ENCODE measurements around the gene NIPAL1.
A peak's percentile ranks its signal among the peaks of the same experiment; 100 is the strongest.

The NIPAL1 gene

GRCh38 chr4:48033825-48034413 lies 17.3 kb downstream of the NIPAL1 start:
- CTCF ChIA-PET: interaction anchor here (0.7 to 5.7 kb wide), 20 partner anchors 11 to 517 kb away, joined by 3 to 54 read pairs (median 4); partner anchors contain the start of gene CNGA1
- no peaks in the 10 kb centered on the region for H3K36me3 Mint-ChIP-seq
- H3K27me3 Mint-ChIP-seq: no peaks in the 10 kb centered on the region
- H3K4me1 Mint-ChIP-seq: peaks cover 13% of the 10 kb centered on the region
- H3K9me3 Mint-ChIP-seq: no peaks in the 10 kb centered on the region
- no peak overlapping the region for H3K27ac Mint-ChIP-seq
- no peak overlapping the region for H3K4me3 Mint-ChIP-seq
- peak; percentile 75 for DNase-seq

- DNase-seq: no peak
- no peak overlapping the region for H3K27ac Mint-ChIP-seq
- H3K27me3 Mint-ChIP-seq: no peaks in the 10 kb centered on the region
- CTCF ChIA-PET: interaction anchor here (1.5 to 5.7 kb wide), 5 partner anchors 9 to 73 kb away, joined by 4 to 54 read pairs (median 5); no protein-coding TSS in a partner anchor
- no peaks in the 10 kb centered on the region for H3K36me3 Mint-ChIP-seq
- no peaks in the 10 kb centered on the region for H3K9me3 Mint-ChIP-seq
- peaks cover 13% of the 10 kb centered on the region for H3K4me1 Mint-ChIP-seq
- no peak overlapping the region for H3K4me3 Mint-ChIP-seq
These were observed 19.4 kb downstream of the NIPAL1 start for GRCh38 chr4:48035952-48036351.

DNA sequence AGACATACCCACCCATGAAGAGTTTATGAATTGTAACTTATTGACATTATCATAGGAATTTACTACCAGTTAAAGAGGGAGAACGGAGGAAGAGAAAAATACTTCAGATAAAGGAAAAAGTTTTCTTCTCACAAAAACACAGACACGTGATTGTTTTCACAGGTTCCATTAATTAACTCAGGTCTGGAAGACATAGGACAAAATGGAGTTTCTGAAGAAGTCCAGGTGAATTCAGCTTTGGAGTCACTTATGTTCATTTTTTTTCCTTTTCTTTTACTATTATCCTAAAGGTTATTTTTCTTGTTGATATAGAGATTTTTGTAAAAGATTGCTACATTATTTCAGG lies 20.5 kb downstream of the NIPAL1 start:
- H3K9me3 Mint-ChIP-seq: no peaks in the 10 kb centered on the region
- H3K4me3 Mint-ChIP-seq: no peak overlapping the region

GRCh38 chr4:48038666-48039065 lies 22.1 kb downstream of the NIPAL1 start:
- no peaks in the 10 kb centered on the region for H3K9me3 Mint-ChIP-seq
- no peak for DNase-seq
- peaks cover 9% of the 10 kb centered on the region for H3K27me3 Mint-ChIP-seq
- no peaks in the 10 kb centered on the region for H3K36me3 Mint-ChIP-seq
- H3K4me1 Mint-ChIP-seq: peaks cover 26% of the 10 kb centered on the region
- H3K4me3 Mint-ChIP-seq: no peak overlapping the region
- CTCF ChIA-PET: interaction anchor here (0.9 kb wide), 1 partner anchor 35 kb away, joined by 3 read pairs; no protein-coding TSS in a partner anchor
- no peak overlapping the region for H3K27ac Mint-ChIP-seq

More for the DNA sequence above, 20.5 kb downstream of the NIPAL1 start:
- H3K36me3 Mint-ChIP-seq: no peaks in the 10 kb centered on the region
- CTCF ChIA-PET: interaction anchor here (5.6 to 5.7 kb wide), 2 partner anchors 8 to 49 kb away, joined by 32 to 54 read pairs; no protein-coding TSS in a partner anchor
- H3K4me1 Mint-ChIP-seq: peaks cover 18% of the 10 kb centered on the region
- H3K27me3 Mint-ChIP-seq: peaks cover 9% of the 10 kb centered on the region
- H3K27ac Mint-ChIP-seq: no peak overlapping the region
- no peak for DNase-seq

GRCh38 chr4:48039561-48039960 lies 23.0 kb downstream of the NIPAL1 start:
- Mint-ChIP-seq H3K27ac (no peak overlapping the region), H3K9me3 (no peaks in the 10 kb centered on the region), H3K27me3 (peaks cover 14% of the 10 kb centered on the region), H3K4me3 (no peak overlapping the region), H3K4me1 (peaks cover 28% of the 10 kb centered on the region), H3K36me3 (no peaks in the 10 kb centered on the region)
- CTCF ChIA-PET: no interaction called here
- DNase-seq: no peak

- H3K36me3 Mint-ChIP-seq: no peaks in the 10 kb centered on the region
- H3K9me3 Mint-ChIP-seq: no peaks in the 10 kb centered on the region
- peaks cover 33% of the 10 kb centered on the region for H3K27me3 Mint-ChIP-seq
- H3K4me1 Mint-ChIP-seq: peaks cover 31% of the 10 kb centered on the region
- CTCF ChIA-PET: interaction anchor here (0.6 to 9.4 kb wide), 2 partner anchors 7 to 87 kb away, joined by 4 to 54 read pairs; no protein-coding TSS in a partner anchor
- H3K4me3 Mint-ChIP-seq: no peak overlapping the region
- DNase-seq: no peak
- no peak overlapping the region for H3K27ac Mint-ChIP-seq
These were observed 25.1 kb downstream of the NIPAL1 start for GRCh38 chr4:48041535-48042137.

GRCh38 chr4:48042979-48043461 lies 26.4 kb downstream of the NIPAL1 start:
- H3K9me3 Mint-ChIP-seq: no peaks in the 10 kb centered on the region
- H3K27ac Mint-ChIP-seq: no peak overlapping the region
- no peak overlapping the region for H3K4me3 Mint-ChIP-seq
- peaks cover 43% of the 10 kb centered on the region for H3K27me3 Mint-ChIP-seq
- CTCF ChIA-PET: interaction anchor here (0.9 to 9.4 kb wide), 2 partner anchors 8 to 25 kb away, joined by 3 to 54 read pairs; no protein-coding TSS in a partner anchor
- peaks cover 41% of the 10 kb centered on the region for H3K4me1 Mint-ChIP-seq
- no peak for DNase-seq
- no peaks in the 10 kb centered on the region for H3K36me3 Mint-ChIP-seq

- Mint-ChIP-seq H3K27me3 (peaks cover 45% of the 10 kb centered on the region), H3K4me3 (no peak overlapping the region), H3K4me1 (peaks cover 45% of the 10 kb centered on the region), H3K9me3 (no peaks in the 10 kb centered on the region), H3K27ac (no peak overlapping the region), H3K36me3 (no peaks in the 10 kb centered on the region)
- DNase-seq: no peak
- CTCF ChIA-PET: interaction anchor here (0.9 to 9.4 kb wide), 2 partner anchors 9 to 26 kb away, joined by 3 to 54 read pairs; no protein-coding TSS in a partner anchor
These were observed 26.9 kb downstream of the NIPAL1 start for GRCh38 chr4:48043504-48043903.

- CTCF ChIA-PET: interaction anchor here (9.4 kb wide), 1 partner anchor 10 kb away, joined by 54 read pairs; no protein-coding TSS in a partner anchor
- no peak for DNase-seq
- Mint-ChIP-seq H3K27ac (no peak overlapping the region), H3K4me1 (peaks cover 45% of the 10 kb centered on the region), H3K36me3 (no peaks in the 10 kb centered on the region), H3K9me3 (no peaks in the 10 kb centered on the region), H3K4me3 (no peak overlapping the region), H3K27me3 (peaks cover 52% of the 10 kb centered on the region)
These were observed 27.7 kb downstream of the NIPAL1 start for GRCh38 chr4:48044298-48044697.

GRCh38 chr4:48046059-48046458 lies 29.5 kb downstream of the NIPAL1 start:
- Mint-ChIP-seq H3K36me3 (no peaks in the 10 kb centered on the region), H3K4me1 (peaks cover 45% of the 10 kb centered on the region), H3K4me3 (no peak overlapping the region), H3K27me3 (peaks cover 69% of the 10 kb centered on the region), H3K9me3 (no peaks in the 10 kb centered on the region), H3K27ac (no peak overlapping the region)
- CTCF ChIA-PET: interaction anchor here (0.6 to 9.4 kb wide), 2 partner anchors 12 to 13 kb away, joined by 3 to 54 read pairs; no protein-coding TSS in a partner anchor
- DNase-seq: no peak

GRCh38 chr4:48047421-48047844 lies 30.9 kb downstream of the NIPAL1 start:
- peaks cover 67% of the 10 kb centered on the region for H3K27me3 Mint-ChIP-seq
- H3K27ac Mint-ChIP-seq: no peak overlapping the region
- H3K4me3 Mint-ChIP-seq: peak overlapping the region; percentile 19
- DNase-seq: peak; percentile 80
- no peaks in the 10 kb centered on the region for H3K9me3 Mint-ChIP-seq
- no peaks in the 10 kb centered on the region for H3K36me3 Mint-ChIP-seq
- CTCF ChIA-PET: interaction anchor here (0.8 to 9.4 kb wide), 4 partner anchors 13 to 63 kb away, joined by 3 to 54 read pairs (median 6); no protein-coding TSS in a partner anchor
- peaks cover 40% of the 10 kb centered on the region for H3K4me1 Mint-ChIP-seq

GRCh38 chr4:48047896-48048295 lies 31.3 kb downstream of the NIPAL1 start:
- Mint-ChIP-seq H3K4me1 (peaks cover 37% of the 10 kb centered on the region), H3K9me3 (no peaks in the 10 kb centered on the region), H3K4me3 (no peak overlapping the region), H3K27me3 (peaks cover 67% of the 10 kb centered on the region), H3K36me3 (no peaks in the 10 kb centered on the region), H3K27ac (no peak overlapping the region)
- CTCF ChIA-PET: interaction anchor here (1.7 to 9.4 kb wide), 3 partner anchors 13 to 62 kb away, joined by 5 to 54 read pairs (median 6); no protein-coding TSS in a partner anchor
- DNase-seq: no peak

DNA sequence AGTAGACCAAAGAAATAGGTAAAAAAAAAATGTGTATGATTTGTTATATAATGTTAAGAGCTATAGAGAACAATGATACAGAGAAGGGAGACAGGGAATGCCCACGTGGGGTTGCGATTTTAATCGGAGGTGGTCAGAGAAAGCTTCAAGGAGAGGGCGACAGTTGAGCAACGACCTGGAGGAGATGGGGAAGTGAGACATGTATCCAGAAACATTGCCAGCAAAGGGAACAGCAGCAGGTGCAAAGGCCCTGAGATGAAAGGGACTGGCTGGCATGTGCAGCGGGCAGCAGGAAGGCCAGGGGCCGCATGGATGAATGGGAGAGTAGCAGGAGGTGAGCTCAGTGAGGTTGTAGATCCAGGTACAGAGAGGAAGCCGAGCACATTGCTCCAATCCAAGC lies 32.9 kb downstream of the NIPAL1 start:
- no peak for DNase-seq
- H3K36me3 Mint-ChIP-seq: no peaks in the 10 kb centered on the region
- H3K9me3 Mint-ChIP-seq: no peaks in the 10 kb centered on the region
- CTCF ChIA-PET: interaction anchor here (1.4 to 9.4 kb wide), 3 partner anchors 15 to 60 kb away, joined by 4 to 54 read pairs (median 5); no protein-coding TSS in a partner anchor
- H3K27ac Mint-ChIP-seq: no peak overlapping the region
- H3K4me3 Mint-ChIP-seq: no peak overlapping the region
- peaks cover 62% of the 10 kb centered on the region for H3K27me3 Mint-ChIP-seq
- peaks cover 28% of the 10 kb centered on the region for H3K4me1 Mint-ChIP-seq

- H3K36me3 Mint-ChIP-seq: no peaks in the 10 kb centered on the region
- H3K4me1 Mint-ChIP-seq: peaks cover 23% of the 10 kb centered on the region
- peaks cover 49% of the 10 kb centered on the region for H3K27me3 Mint-ChIP-seq
- H3K4me3 Mint-ChIP-seq: no peak overlapping the region
- CTCF ChIA-PET: interaction anchor here (1.1 kb wide), 1 partner anchor 17 kb away, joined by 5 read pairs; no protein-coding TSS in a partner anchor
- DNase-seq: no peak
- no peak overlapping the region for H3K27ac Mint-ChIP-seq
- no peaks in the 10 kb centered on the region for H3K9me3 Mint-ChIP-seq
These were observed 34.5 kb downstream of the NIPAL1 start for GRCh38 chr4:48051078-48051477.
